ENCODE data around the gene PGM2.
"Not testable (repeated sequence)": the region's sequence is repeated elsewhere in the genome, so short reads cannot be mapped to it uniquely, and the experiment has no call there.

PGM2 gene

DNA sequence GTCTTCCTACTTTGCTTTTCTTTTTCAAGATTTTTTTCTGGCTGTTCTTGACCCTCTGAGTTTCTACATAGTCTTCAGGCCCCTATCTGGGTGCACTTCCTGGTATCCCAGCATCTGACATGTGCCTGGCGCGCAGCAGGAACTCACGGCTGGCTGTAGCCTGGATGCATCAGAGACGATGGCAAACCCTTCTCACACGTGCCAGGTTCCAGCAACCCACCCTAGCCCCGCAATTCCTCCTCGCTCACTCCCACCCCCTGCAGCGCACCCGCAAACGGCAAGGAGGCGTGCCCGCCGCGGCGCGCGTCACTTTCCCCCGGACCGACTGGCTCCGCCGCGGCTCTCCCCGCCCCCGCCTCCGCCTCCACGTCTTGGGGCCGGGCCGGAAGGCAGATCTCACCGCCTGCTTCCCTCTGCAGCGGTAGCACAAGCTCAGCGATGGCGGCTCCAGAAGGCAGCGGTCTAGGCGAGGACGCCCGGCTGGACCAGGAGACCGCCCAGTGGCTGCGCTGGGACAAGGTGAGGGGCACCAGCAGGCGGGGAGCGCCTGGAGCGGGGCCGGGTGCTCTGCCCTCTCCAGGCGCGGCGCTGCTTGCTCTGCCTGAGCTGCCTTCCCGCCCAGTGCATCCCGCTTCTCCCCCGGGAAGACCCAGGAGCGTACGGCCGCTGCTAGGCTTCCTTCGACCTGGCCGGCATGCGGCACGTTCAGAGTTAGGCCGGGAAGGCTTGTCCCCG, at the start of gene PGM2:
Gene PGM2, plus strand, starts transcription at position 392 of the 735 bp plus-strand sequence. Its CDS starts 47 bp downstream, at position 439.
- peak; percentile 77 for DNase-seq (ENCODE audit: low read depth)

DNA sequence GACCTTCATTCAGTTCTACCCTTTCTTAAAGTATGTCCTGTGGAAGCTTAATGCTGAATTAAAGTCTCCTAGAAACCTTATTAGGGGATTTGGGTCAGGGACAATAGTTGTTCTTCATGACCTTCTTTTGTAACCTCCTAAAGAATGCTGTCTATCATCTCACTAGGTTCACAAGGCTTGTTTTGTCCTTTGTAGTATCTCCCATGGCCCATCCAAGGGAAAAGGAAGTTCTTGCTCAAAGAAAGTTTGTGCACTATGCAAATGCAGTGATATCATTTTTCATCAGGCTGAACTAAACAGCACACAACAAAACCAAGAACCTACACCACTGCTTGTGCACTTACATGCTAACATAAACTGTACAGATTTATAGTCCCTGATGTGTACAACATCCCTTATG, 46.6 kb upstream of the PGM2 start:
- DNase-seq (ENCODE audit: low read depth) = no peak

DNA sequence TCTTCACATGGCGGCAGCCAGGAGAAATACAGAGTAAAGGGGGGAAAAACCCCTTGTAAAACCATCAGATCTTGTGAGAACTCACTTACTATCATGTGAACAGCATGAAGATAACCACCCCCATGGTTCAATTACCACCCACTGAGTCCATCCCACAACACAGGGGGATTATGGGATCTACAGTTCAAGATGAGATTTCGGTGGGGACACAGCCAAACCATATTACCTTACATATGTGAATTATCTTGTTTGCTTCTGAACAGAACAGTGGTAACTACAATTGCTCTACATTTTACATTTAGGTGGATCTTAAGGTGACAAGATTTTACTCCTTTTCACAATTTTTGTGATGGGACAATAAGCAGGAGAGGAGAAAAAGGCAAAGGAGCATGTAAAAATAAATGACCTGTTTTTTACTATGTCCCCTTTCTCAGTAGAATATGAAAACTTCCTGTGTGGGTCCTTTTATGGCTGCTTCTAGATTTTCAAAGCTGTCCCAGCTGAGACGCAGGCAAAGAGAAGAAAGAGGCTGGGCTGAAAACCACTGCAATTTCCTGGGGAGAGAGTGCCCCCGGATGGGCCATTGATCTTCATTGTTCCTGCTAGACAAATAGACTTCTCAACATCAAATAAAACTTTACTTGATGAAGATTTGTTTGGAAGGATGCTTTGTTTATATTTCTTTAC, 45.9 kb upstream of the PGM2 start:
- DNase-seq (ENCODE audit: low read depth) = no peak

DNA sequence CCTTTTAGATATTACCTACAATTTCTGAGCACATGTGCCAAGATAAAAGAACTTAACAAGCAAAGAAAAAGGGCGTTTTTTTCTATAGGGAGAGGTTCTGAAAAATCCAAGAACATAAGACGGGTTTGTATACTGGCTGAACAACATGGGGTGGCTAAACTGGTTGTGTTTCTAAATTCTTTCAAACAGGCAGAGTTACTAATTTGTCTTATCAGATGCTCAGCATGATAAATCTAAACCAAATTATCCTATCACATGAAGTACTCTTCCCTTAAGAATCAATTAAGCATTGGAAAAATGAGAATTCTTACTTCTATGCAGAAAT, 45.4 kb upstream of the PGM2 start:
- no peak for DNase-seq (ENCODE audit: low read depth)

DNA sequence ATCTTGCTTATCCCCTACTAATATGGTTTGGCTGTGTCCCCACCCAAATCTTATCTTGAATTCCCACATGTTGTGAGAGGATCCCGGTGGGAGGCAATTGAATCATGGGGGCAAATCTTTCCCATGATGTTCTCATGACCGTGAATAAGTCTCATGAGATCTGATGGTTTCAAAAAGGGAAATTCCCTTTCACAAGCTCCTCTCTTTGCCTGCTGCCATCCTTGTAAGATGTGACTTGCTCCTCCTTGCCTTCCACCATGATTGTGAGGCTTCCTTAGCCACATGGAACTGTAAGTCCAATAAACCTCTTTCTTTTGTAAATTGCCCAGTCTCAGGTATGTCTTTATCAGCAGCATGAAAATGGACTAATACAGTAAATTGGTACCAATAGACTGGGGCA, 40.2 kb upstream of the PGM2 start:
- not testable (repeated sequence) for DNase-seq (ENCODE audit: low read depth)

DNA sequence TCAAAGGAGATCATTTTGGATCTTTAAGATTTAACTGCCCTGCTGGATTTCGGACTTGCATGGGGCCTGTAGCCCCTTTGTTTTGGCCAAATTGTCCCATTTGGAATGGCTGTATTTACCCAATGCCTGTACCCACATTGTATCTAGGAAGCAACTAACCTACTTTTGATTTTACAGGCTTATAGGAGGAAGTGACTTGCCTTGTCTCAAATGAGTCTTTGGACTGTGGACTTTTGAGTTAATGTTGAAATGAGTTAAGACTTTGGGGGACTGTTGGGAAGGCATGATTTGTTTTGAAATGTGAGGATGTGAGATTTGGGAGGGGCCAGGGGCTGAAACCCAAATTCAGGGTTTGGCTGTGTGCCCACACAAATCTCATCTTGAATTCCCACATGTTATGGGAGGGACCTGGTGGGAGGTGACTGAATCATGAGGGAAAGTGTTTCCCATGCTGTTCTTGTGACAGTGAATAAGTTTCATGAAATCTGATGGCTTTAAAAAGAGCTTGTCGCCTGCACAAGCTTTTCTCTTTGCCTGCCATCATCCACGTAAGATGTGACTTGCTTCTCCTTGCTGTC, 38.5 kb upstream of the PGM2 start:
- not testable (repeated sequence) for DNase-seq (ENCODE audit: low read depth)

DNA sequence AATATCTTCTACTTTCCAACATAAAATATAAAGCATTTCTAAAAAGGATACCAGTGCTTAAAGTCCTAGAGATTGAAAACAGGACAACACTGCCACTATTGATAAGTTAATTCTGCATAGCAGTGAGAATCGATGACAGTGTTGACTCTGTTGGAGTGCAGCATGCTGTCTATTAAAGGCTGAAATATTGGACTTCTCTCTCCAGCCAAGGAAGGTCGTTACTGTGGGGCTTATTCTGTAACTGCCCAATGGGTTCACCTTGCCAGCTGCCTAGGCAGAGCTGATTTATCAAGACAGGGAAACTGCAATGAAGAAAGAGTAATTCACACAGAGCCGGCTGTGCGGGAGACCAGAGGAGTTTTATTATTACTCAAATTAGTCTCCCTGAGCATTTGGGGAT, 37.7 kb upstream of the PGM2 start:
- no peak for DNase-seq (ENCODE audit: low read depth)

DNA sequence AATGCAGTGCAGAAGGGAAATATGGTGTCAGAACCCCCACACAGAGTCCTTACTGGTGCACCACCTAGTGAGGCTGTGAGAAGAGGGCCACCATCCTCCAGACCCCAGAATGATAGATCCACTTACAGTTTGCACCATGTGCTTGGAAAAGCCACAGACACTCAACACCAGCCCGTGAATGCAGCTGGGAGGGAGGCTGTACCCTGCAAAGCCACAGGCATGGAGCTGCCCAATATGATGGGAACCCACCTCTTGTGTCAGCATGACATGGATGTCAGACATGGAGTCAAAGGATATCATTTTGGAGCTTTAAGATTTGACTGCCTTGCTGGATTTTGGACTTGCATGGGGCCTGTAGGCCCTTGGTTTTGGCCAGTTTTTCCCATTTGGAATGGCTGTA, 34.2 kb upstream of the PGM2 start:
- no peak for DNase-seq (ENCODE audit: low read depth)

DNA sequence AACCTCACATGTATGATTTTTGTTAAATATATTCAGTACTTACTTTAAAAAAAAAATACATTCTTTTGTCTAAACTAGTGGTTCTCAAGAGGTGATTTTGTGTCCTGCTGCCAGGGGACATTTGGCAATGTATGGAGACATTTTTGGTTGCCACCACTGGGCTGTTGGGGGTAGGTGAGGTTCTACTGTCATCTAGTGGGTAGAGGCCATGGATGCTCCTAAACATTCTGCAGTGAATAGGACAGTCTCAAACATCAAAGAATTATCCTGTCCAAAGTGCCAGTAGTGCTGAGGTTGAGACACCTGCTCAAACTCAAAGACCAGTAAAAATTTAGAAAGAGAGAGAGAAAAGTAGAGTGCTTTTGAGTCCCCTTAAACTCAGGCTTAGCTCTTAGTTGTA, 32.9 kb upstream of the PGM2 start:
- DNase-seq (ENCODE audit: low read depth) = no peak

DNA sequence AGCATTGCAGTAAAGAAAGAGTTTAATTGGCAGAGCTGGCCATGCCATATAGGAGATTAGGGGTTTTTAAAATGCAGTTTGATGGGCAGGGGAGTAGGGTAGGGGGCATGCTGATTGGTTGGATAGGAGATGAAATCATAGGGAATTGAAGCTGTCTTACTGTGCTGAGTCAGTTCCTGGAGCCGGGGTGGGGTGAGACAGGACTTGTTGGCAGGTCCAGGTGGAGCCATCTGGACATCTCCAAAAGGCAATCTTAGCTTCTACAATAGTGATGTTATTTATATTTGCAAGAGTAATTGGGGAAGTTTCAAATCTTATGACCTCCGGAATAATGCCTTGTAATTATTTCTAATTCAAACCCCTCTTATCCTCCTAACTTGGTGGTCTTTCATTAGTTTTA, 32.4 kb upstream of the PGM2 start:
- no peak for DNase-seq (ENCODE audit: low read depth)

DNA sequence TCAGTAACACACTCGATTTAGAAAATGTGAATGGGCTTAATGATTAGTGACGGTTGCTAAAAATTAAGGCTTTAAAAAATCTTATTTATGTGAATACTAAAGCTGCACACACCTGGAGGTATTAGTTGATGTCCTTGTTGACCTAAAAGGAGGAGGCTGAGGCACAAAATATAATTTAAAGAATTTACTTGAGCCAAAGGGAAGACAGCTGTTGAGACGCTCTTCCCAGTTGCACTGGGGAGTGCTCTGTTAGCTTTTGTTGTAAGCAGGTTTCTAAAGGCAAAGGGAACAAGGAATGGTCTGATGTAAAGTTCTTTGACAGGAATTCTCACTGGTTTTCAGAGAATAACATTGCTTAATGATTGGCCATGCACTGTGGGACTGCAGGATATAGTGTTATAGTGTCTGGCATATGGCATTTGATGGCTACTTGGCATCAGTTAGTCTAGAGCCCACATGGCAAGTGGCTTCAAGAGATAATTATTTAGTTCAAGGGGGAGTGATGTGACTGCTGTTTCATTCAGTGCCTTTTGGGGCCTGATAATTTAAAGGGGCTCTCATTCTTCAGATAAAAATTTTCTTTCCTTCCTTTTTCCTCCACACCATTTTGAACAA, 30.8 kb upstream of the PGM2 start:
- DNase-seq (ENCODE audit: low read depth) = no peak

DNA sequence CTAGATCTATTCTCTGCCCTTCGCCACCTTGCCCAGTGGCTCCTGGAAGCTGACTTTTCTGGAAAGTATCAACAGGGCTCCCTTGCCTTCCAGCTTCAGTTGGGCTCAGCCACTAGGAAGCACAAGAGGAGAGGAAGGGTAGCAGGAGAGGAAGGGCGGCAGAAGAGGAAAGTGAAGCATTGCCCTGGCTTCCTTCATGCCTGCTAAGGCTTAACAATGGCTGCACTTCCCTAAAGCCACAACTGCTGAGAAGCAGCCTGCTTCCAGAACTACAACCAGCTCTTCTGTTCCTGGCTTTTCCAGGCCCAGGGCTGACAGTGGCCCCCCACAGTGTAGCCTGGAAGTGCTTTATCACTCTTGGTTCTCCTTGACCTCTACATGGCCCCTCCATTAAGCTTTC, 29.1 kb upstream of the PGM2 start:
- no peak for DNase-seq (ENCODE audit: low read depth)

DNA sequence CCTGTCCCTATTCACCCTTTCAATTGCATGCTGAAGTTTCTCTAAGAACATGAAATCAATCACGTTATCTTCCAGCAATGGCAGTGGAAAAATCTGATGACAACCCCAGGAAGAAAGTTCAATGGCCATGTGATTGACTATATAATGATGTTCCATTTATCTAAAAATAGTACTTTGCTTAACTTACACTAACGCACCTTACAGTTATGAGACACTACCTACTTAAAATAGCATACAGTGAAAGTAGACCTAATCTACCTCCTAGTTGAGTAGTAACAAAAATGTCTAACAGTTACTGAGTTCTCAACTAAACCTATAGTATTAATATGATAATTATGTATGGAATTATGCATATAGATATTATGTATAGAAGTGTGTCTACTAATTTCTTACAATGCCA, 28.6 kb upstream of the PGM2 start:
- no peak for DNase-seq (ENCODE audit: low read depth)

DNA sequence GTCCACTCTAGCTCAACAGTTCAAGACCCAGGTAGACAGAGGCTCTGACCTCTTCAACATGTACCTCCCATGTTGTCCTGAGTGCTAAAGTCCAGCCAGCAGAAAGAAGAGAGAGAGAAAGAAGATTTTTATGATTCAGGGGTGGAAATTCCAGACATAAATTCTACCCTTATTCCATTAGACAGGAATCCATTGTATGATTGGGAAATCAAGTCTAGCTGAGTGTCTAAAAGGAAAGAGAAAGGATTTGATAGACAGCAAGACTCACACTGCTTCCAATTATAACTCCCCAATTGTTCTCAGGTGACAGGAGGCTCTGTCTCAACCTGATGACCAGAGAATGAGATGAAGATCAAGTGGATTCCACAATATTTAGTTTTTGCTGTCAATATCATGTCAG, 27.9 kb upstream of the PGM2 start:
- DNase-seq (ENCODE audit: low read depth) = no peak

DNA sequence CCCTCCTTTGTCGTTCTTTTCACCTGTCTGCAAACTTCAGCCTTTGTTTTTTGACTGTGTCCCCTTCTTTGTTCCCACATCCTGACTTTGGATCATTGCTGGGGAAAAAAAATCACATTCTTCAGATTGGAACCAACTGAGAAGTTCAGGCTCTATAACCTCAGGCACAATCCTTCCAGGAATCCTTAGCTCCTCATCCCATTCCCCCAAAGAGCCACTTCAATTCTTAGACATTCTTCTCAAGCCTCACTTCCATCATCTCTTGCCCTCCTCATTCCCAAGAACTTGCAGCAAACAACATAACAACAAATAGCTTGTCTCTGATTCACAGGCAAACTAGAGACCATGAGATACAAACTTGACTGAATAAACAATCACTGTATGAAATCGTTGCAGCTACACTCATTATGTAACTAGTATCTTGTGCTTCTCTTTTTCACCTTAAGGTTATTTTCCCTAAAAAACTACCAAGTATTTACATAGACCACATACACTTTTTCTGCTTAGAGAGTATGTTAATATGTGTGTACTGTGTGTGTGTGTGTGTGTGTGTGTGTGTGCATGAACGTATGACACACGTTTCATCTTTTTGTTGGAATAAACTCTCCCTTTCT, 26.4 kb upstream of the PGM2 start:
- no peak for DNase-seq (ENCODE audit: low read depth)

DNA sequence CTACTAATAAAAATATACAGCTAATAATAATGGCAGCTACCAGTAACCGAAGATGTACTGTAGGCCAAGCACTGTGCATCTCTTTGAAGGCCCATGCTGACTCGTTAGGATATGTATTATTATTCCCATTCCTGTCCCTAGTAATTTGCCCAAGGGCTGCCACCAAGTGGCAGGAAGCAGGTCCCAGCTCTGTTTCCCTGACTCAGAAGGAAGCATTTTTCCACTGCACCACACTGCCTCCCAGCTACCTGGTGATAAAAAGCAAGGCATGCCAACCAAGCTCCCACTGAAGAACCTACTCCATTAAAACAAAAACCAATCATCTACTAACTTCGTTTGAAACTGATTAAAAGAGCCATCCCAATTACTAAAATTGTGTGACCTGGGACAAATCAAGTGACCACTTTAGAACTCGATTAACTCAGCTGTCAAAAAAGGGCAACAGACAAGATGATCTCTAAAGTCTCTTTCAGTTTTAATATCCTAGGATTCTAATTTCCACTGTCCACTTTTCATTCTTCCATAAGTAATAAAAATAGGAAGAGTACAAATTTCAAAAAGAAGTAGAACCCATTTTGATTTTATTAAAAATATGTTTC, 24.3 kb upstream of the PGM2 start:
- no peak for DNase-seq (ENCODE audit: low read depth)

DNA sequence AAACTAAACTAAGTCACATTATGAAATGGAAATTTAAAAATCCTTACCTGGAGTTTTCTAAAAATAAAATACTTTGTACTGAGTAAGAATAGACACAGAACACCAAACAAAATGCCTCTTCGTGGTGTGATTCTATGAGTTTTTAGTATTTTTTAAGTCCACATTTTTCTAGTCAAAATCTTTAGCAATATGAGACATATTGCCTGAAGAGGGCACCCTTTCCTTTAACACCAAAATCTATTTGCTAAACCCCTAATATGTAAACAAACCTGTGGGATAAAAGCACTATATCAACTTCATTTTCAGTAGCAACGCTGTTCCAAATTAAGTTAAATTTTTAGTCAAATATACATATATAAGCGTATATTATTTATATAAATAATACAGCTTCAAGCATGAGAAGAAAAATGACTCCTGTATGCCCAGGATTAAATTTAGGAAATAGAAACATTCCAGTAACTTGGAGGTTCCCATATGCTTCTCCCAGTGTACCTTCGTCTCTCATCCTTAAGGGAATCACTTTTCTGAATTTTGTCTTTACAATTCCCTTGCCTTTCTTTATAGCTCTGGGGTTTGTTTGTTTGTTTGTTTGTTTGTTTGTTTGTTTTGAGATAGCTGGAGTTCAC, 23.0 kb upstream of the PGM2 start:
- DNase-seq (ENCODE audit: low read depth) = no peak

DNA sequence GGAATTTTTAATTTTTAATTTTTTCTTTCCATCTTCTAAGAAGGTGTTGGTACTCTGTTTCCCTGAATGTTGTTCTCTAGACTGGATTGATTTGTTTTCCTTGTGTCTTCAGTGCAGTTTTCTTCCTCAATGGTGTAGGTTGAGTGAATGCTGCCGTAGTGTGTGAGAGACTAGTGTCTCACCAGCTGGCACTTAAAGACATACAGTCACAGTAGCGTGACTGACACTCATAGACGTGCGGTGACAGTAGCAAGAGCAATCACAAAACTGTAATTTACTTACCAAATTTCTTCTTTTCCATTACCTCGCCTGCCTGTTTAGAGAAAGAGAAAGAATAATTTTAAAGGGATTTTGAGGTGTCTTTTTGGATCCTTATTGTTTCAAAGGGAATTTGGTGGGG, 21.4 kb upstream of the PGM2 start:
- DNase-seq (ENCODE audit: low read depth) = no peak

DNA sequence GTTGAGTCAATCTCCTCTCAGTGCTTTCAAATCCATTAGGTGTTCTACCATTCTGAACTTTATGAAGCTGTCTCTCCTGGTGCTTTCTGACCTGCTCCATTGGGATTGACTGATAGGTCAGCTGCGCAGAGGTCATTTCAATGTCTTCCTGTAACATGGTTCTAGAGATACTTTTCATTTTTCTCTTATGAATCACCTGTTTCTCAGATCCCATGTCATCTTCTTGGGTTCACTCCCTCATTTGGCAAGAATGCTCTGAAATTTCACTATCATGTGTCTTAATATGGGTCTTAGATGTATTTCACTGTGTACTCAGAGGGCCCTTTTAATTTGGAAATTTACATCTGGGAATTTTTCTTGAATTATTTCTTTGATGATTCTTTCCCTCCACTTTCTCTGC, 13.8 kb upstream of the PGM2 start:
- no peak for DNase-seq (ENCODE audit: low read depth)

DNA sequence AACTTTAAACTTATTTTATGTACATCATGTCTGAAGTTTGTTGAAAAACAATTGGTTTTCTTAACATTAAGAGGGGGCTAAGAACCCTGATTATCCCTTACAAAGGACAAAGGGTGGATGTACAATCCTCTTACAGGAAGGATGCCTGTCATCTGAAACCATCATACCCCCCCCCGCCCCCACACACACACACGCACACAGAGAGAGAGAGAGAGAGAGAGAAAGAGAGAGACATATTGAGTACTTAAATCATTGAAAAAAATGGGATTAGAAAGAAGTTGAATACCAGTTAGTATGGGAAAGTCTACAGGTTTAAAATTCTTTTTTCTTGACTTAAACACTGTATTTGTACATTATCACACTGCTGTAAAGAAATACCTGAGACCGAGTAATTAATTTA, 10.9 kb upstream of the PGM2 start:
- no peak for DNase-seq (ENCODE audit: low read depth)

DNA sequence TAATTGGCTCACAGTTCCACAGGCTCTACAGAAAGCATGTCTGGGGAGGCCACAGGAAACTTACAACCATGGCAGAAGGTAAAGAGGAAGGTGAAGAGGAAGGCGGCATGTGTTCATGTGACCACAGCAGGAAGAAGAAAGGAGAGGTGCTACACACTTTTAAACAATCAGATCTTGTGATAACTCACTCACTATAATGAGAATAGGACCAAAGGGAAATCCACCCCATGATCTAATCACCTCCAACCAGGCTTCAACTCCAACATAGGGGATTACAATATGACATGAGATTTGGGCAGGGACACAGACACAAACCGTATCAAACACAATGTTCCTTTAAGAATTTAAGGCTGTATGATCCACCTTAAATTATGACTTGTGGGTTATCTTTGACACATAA, 10.5 kb upstream of the PGM2 start:
- DNase-seq (ENCODE audit: low read depth) = no peak

DNA sequence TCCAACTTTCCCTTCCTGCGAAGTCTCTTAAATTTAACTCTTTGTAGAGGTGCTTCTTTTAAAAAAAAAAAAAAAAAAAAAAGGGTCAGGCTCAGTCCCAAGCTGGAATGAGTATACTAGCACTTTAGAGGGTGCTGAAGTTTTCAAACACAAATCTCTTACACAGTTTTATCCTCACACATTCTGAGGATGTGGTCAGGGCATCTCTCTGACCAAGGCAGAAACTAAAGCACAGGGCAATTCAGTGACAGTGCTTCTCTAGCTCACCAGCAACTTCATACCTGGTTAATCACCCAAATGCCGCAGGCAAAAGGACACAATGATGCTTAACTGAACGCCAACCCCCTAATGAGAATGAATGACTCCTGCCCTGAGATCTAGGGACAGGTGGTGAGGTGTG, 9.8 kb upstream of the PGM2 start:
- no peak for DNase-seq (ENCODE audit: low read depth)
